GM18526 (cell line): ENCODE measurements around the gene CHPF.

Experiments
- POLR2A ChIP-seq: IDR thresholded peaks from 3 replicates; pipeline ENCODE4 v1.6.1; 2011; ENCODE audit not compliant: insufficient read length; ENCODE audit errors: extremely low read depth

Gene CHPF

GRCh38 chr2:219571311-219572236 is 28.0 kb upstream of the CHPF start, which contains the start of gene OBSL1:
TSS of gene OBSL1 (minus strand) at chr2:219571539. CDS start at chr2:219571232, 307 bp downstream.
- no peak for TF ChIP-seq POLR2A

- no peak for TF ChIP-seq POLR2A
Measured at GRCh38 chr2:219570924-219571310, 27.3 kb upstream of the CHPF start.

GRCh38 chr2:219570194-219570923 is 26.8 kb upstream of the CHPF start:
- no peak for TF ChIP-seq POLR2A

DNA sequence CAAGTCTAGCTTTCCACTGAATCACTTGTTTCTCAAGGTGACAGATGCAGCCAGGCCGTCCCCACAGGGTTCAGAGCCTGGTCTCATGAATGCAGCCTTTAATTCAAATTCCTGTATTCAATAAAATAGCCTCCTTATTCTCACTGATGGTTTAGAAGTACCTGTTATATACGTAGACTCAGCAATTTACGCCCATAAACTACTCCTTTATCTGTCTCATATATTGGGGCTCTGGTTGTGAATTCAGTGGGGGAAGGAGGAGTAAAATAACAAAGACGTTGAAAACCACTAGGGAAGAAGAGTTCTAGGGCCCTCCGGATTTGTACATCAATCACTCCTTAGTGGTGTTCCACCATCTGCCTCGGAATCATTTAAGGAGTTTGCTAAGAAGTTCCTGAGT is 26.0 kb upstream of the CHPF start:
- no peak for TF ChIP-seq POLR2A

DNA sequence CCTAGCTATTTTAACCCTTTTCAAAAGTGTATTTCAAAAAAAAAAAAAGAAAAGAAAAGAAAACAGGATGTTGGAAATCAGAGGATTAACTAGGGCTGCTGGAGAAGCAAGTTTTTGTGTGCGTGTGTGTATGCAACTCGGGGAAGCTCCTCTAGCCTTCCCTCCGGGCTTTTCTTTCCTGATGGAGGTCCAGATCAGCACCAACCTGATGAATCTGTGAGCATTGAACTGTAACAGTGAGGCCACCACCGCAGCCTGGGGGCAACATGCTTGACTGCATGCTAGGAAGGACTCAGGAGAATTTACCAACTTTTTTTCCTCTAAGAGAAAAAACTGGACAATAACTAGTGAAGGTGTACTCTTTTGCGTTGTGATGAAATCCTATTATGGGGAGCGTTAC is 25.4 kb upstream of the CHPF start:
- TF ChIP-seq POLR2A: no peak

DNA sequence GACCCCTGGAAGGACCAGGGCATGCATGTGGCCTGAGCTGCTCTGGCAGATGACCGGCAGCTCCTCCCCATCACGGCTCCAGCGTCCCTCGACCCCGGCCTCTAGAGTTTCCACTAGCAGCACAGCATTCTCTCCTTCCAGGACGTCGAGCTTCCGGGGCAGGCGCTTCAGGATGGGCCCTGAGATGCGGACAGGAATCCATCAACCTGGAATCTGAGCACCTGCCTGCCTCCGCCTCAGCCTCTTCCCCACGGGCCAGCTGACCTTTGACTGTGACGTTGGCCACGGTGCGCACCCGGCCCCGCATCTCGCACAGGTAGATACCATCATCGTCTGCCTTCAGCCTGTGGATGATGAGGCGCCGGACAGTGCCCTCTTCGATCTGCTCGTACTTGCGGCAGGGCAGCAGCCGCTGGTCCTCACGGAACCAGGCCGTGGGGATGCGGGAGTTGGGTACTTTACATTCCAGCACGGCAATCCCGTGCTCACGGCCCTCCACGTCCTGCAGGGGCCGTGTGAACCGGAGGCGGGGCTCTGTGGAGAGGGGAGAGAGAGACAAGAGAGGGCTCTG is 24.3 kb upstream of the CHPF start:
- no peak for TF ChIP-seq POLR2A

- no peak for TF ChIP-seq POLR2A
Measured at GRCh38 chr2:219567131-219567530, 23.5 kb upstream of the CHPF start.

- TF ChIP-seq POLR2A: no peak
Measured at GRCh38 chr2:219566640-219567039, 23.0 kb upstream of the CHPF start.

- TF ChIP-seq POLR2A: no peak
Measured at GRCh38 chr2:219565130-219566080, 21.8 kb upstream of the CHPF start.

DNA sequence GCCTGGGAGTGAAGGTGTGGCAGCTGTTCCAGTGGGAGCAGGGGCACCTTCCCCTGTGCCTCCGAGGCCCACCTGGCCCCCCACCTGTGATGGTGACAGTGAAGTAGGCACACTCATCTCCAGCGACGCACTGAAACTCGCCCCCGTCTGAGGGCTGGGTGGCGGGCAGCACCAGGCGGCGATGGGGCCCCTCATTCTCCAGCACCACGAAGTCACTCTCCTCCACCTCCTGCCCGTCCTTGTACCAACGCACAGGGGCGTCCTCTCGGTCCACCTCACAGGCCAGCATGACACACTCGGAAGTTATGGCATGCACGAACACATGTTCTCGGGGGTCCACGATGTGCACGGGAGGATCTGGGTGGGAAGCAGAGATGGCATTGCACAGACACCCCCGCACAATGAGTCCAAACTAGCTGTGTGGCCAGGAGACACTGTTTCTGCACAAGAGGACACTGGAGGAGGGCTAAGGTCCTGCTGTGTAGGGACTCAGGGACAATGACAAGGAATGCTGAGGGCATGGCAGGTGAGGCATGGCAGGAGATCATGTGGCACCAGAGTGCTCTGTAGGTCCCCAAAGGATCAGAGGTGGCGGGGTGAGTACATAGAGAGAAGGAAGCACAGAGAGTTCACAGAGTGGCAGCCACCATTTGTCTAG is 19.8 kb upstream of the CHPF start:
- no peak for TF ChIP-seq POLR2A

GRCh38 chr2:219562049-219563020 is 18.7 kb upstream of the CHPF start:
- TF ChIP-seq POLR2A: no peak

DNA sequence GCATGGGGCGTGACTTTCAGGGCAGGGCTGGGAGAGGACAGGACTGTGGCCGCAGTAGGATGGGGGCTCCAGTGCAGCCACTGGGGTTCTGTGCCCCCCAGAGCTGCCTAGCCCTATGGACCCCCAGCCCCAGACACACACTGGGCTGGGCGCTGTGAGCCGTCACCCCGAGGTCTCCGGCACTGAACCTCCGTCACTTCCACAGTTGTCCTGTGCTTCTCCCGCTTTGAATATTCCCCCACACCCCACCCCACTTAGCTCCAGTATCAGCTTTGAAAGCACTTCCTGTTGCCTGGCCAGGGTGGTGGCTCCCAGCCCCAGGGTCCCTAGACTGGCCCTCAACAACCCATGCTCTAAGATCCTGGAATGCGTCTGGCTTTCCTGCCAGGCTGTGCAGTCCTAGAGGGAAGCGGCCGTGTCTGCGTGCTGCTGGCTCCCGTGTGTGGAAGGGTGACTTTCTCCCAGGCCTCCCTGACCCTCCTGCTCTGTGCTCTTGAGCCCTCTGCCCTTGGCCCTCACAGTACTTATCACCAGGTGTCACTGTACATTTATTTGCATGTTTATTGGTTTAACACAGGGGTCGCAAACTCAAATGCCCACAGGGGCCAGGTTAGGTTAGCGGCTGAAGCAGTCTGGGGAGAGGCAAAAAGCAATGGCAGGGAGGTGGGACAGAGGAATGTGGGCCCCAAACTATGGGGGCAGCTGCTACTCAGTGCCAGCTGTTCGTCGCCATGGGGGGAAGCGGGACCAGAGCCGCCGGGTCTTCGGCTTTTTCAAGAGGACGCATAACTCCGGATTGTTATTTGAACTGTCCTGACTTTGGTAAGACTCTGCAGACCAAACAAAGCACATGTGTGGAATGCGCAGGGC is 17.8 kb upstream of the CHPF start:
- no peak for TF ChIP-seq POLR2A

DNA sequence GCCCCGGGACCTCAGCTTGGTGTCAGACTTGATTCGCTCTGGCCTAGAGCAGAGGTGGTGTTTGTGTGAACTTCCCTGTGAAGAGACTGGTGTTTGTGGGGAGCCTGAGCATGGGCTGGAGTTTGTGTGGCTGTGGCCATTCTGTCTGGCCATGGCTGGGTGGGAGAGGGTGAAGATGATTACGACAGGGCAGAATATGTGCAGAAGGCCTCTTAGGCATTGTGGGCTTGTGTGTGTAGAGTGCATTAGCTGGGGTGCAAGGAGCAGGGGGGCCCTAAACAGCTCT is 17.2 kb upstream of the CHPF start:
- no peak for TF ChIP-seq POLR2A
